Astrocyte (in vitro differentiated cells and primary cell): ENCODE measurements around the gene CLEC2A.

Source experiments
- EZH2 ChIP-seq: IDR thresholded peaks from 2 replicates; pipeline ENCODE4 v1.6.1; 2012; ENCODE audit warnings: mild to moderate bottlenecking, low read length, inconsistent platforms; ENCODE audit not compliant: insufficient read depth
- TF ChIP-seq, protein P1 (sequence below): IDR thresholded peaks from 2 replicates; pipeline ENCODE4 v1.5.1; 2011; ENCODE audit warnings: low read depth, mild to moderate bottlenecking, inconsistent platforms, low read length, moderate library complexity; ENCODE audit not compliant: insufficient read depth

DNA sequence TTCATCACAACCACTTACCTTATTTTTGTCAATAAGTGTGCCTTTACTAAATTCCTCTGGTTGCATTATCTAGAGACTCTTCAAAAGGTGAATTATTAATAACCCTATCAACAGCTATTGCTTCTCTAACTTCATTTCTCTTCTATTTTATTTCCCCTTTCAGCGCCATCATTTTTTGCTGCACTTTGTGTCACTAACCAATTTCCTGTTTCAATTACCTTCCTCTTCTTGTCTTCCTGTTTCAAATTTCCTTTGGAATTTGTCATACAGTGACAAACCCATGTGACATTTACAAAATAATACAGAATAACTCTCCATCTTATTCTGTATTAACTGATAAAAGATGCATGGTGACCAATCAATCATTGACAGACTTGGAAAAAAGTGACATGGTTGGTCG lies 12.2 kb upstream of the CLEC2A start:
- no peak for TF ChIP-seq EZH2
- TF ChIP-seq, protein P1, sequence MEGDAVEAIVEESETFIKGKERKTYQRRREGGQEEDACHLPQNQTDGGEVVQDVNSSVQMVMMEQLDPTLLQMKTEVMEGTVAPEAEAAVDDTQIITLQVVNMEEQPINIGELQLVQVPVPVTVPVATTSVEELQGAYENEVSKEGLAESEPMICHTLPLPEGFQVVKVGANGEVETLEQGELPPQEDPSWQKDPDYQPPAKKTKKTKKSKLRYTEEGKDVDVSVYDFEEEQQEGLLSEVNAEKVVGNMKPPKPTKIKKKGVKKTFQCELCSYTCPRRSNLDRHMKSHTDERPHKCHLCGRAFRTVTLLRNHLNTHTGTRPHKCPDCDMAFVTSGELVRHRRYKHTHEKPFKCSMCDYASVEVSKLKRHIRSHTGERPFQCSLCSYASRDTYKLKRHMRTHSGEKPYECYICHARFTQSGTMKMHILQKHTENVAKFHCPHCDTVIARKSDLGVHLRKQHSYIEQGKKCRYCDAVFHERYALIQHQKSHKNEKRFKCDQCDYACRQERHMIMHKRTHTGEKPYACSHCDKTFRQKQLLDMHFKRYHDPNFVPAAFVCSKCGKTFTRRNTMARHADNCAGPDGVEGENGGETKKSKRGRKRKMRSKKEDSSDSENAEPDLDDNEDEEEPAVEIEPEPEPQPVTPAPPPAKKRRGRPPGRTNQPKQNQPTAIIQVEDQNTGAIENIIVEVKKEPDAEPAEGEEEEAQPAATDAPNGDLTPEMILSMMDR, result no peak
